Gastroesophageal sphincter (tissue), 2 donors: ENCODE results near the gene NUP155.

Source experiments
- EP300 ChIP-seq: sonication (generic); formaldehyde crosslinking; IDR thresholded peaks from one replicate; pipeline ENCODE4 v1.6.1; 2017; ENCODE audit warnings: antibody characterized with exemption, mild to moderate bottlenecking
- POLR2A ChIP-seq, 2 donors: fragments of 450-650 bp; IDR thresholded peaks; one replicate each; pipeline ENCODE4 v1.6.1; 2017; ENCODE audit warnings: antibody characterized with exemption in 2 of 2, mild to moderate bottlenecking in 2 of 2, moderate library complexity in 1 of 2
- POLR2AphosphoS5 ChIP-seq: sonication (generic); formaldehyde crosslinking; IDR thresholded peaks from one replicate; pipeline ENCODE4 v1.6.1; 2017; ENCODE audit warnings: antibody characterized with exemption

- TF ChIP-seq POLR2A (IDR thresholded peaks at IDR 0.05): no peak
- no peak for TF ChIP-seq EP300
- TF ChIP-seq POLR2AphosphoS5: no peak
Measured at GRCh38 chr5:37355161-37355560, 15.7 kb downstream of the NUP155 start.
